Body of pancreas (tissue), 4 donors: Measurements from ENCODE around the gene GATAD2B. TPM values are rescaled to one million over a fixed set of nuclear protein-coding genes. Genes with fewer than 3 reads are reported as not detected.

ENCODE experiments used
- ATAC-seq: fragments of 150-250 bp; one replicate; pipeline ENCODE4 v1.9.1; 2016
- DNase-seq, 4 donors: peaks; one replicate each; pipeline ENCODE4 v3.0.0-alpha.2; 2019
- H3K27ac ChIP-seq, 4 donors: fragments of 200-600 bp; sonication (generic); 1 replicate in 3 of 4; 2 replicates in 1 of 4; pipeline versions ENCODE4 v1.5.1 to v1.6.1; 2016 to 2019; ENCODE audit warnings: mild to moderate bottlenecking in 1 of 4, mixed read lengths in 1 of 4, moderate library complexity in 1 of 4
- H3K27me3 ChIP-seq, 2 donors: fragments of 200-600 bp; sonication (generic); one replicate each; pipeline ENCODE4 v1.6.0; 2016; ENCODE audit warnings: mild to moderate bottlenecking in 1 of 2
- H3K36me3 ChIP-seq, 2 donors: fragments of 200-600 bp; sonication (generic); replicated peaks in 1 of 2; 2 replicates each; pipeline ENCODE4 v1.5.1; 2016; ENCODE audit warnings: low read depth in 2 of 2; ENCODE audit not compliant: insufficient read depth in 1 of 2
- H3K4me1 ChIP-seq: fragments of 200-600 bp; sonication (generic); one replicate; pipeline ENCODE4 v1.6.0; 2016
- H3K4me3 ChIP-seq, 2 donors: fragments of 200-600 bp; sonication (generic); 1 replicate in 1 of 2; 2 replicates in 1 of 2; pipeline ENCODE4 v1.5.1; 2016 to 2019
- H3K9me3 ChIP-seq, 3 donors: fragments of 200-600 bp; sonication (generic); 1 replicate in 2 of 3; 2 replicates in 1 of 3; pipeline ENCODE4 v1.5.1; 2016
- POLR2A ChIP-seq, 3 donors: fragments of 450-650 bp; IDR thresholded peaks; one replicate each; pipeline ENCODE4 v1.6.1; 2016; ENCODE audit warnings: antibody characterized with exemption in 3 of 3, mild to moderate bottlenecking in 2 of 3
- WGBS, 2 donors: methylation state at CpG; one replicate each; pipeline ENCODE4 v1.1.5; 2017; 5-methylcytosine and 5-hydroxymethylcytosine counted together
- intact Hi-C: fragments of 100-400 bp; cut with DNase I; formaldehyde crosslinking; loops from one replicate; pipeline ENCODE4 v1.15.1; 2023
- microRNA-seq, 2 donors: library from miRNA; unstranded; fragments of <30 nt; microRNA quantifications; one replicate each; pipeline ENCODE4, GENCODE V29; 2016; ENCODE audit warnings: borderline number of aligned reads in 2 of 2, borderline replicate concordance in 2 of 2
- small RNA-seq: library from RNA; depleted of rRNA; stranded (forward); fragments of <200 nt; gene quantifications from one replicate; pipeline ENCODE3, GENCODE V24; 2016
- total RNA-seq, 2 donors: library from RNA; depleted of rRNA; stranded (reverse); fragments of >200 nt; gene quantifications; one replicate each; pipeline ENCODE4 v1.1.0, GENCODE V29; 2016
- TF ChIP-seq, protein P1 (sequence below), 7 experiments: fragments of 450-650 bp in 4 of 7; fragments of 200-600 bp in 3 of 7; sonication (generic) in 3 of 7; IDR thresholded peaks; one replicate each; pipeline ENCODE4 v1.5.1; 2016 to 2019; ENCODE audit warnings: antibody characterized with exemption in 7 of 7

Gene GATAD2B
- total RNA-seq, 2 donors from 2014 or later, result 7.8 to 12.5 TPM

DNA sequence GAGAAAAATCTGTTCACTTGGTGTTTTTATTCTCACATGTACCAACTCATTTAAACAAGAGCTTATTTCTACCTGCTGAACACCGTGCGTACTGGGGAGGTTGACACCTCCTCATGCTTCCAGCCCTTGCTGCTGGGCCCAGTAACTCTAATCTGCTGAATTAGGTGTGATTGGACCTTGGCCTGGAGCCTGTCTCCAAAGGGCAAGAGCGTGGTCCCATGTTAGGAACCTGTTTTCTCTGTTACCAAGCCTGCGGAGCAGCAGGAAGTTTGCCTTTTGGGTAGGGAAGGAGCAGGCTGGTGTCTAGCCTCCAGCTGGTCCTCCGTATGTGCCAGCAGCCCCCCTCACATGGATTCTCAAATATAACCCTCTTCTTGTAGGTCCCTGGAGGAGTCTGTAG is 158.5 kb downstream of the GATAD2B start:
- no peak overlapping the region for H3K4me3 ChIP-seq
- DNase-seq, result no peak
- no peak for ATAC-seq
- H3K27me3 ChIP-seq, result no peaks in the 10 kb centered on the region
- no peaks in the 10 kb centered on the region for H3K9me3 ChIP-seq
- no peak for TF ChIP-seq POLR2A (IDR thresholded peaks at IDR 0.05)
- TF ChIP-seq, protein P1, sequence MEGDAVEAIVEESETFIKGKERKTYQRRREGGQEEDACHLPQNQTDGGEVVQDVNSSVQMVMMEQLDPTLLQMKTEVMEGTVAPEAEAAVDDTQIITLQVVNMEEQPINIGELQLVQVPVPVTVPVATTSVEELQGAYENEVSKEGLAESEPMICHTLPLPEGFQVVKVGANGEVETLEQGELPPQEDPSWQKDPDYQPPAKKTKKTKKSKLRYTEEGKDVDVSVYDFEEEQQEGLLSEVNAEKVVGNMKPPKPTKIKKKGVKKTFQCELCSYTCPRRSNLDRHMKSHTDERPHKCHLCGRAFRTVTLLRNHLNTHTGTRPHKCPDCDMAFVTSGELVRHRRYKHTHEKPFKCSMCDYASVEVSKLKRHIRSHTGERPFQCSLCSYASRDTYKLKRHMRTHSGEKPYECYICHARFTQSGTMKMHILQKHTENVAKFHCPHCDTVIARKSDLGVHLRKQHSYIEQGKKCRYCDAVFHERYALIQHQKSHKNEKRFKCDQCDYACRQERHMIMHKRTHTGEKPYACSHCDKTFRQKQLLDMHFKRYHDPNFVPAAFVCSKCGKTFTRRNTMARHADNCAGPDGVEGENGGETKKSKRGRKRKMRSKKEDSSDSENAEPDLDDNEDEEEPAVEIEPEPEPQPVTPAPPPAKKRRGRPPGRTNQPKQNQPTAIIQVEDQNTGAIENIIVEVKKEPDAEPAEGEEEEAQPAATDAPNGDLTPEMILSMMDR (IDR thresholded peaks at IDR 0.05), result no peak
- peak overlapping the region in 3 of 4 donors; percentile 36 to 66 (median 64) for H3K27ac ChIP-seq
- WGBS, 2 donors, result 83 to 87% methylated on average over 3 to 5 of the region's 5 CpGs
- intact Hi-C loops, result no loop called here
- H3K36me3 ChIP-seq, result peaks cover 0 to 5% of the 10 kb centered on the region in 2 donors
- H3K4me1 ChIP-seq, result peaks cover 25% of the 10 kb centered on the region

DNA sequence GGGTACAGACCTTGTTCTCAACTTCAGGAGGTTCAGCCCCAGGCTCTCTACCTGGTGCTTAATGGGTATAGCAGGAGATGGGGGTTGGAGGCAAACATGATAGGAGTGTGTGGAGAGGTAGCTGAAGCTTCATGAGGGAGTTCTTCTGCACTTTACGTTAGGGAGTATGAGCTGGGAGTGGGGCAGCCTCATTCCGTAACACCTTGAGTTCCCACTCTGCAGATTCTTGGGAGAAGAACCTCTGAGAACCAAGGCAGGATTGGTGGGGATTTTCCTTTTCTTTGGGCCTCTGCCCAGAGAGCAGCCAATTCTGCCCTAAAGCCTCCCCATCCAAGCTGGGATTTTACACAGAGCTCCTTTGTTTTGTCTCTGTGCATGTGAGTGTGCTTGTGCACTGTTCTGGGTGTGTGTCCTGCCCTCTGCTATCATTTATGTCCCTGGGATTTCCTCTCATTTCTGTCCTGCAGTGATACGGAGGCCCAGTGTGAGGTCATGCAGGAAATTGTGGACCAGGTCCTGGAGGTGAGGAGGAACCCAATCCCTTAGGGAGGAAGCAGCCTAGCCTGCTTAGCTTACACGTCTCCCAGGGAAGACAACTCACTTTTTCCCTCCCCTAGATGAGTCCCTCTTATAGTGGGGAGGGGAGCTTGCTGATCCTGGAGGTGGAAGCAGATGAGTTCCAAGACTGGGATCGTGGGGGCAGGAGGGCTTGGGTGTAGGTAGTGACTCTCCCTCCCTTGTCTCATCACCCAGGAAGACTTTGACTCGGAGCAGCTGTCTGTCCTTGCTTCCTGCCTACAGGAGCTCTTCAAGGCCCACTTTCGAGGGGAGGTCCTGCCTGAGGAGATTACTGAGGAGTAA is 159.2 kb downstream of the GATAD2B start:
- Histone ChIP-seq H3K27me3 (no peaks in the 10 kb centered on the region), H3K4me1 (peaks cover 18% of the 10 kb centered on the region), H3K27ac (peak overlapping the region in 3 of 4 donors; percentile 36 to 66 (median 64)), H3K36me3 (peaks cover 0 to 5% of the 10 kb centered on the region in 2 donors), H3K4me3 (no peak overlapping the region), H3K9me3 (no peaks in the 10 kb centered on the region)
- no peak for DNase-seq
- TF ChIP-seq, protein P1 (IDR thresholded peaks at IDR 0.05), result no peak
- TF ChIP-seq POLR2A (IDR thresholded peaks at IDR 0.05), result no peak
- WGBS, 2 donors, result 74 to 90% methylated on average over 4 to 7 of the region's 7 CpGs
- intact Hi-C loops, result no loop called here
- peak; percentile 63 for ATAC-seq

GRCh38 chr1:153760440-153760839 is 162.3 kb downstream of the GATAD2B start:
- no peak overlapping the region for H3K4me3 ChIP-seq
- intact Hi-C loops, result no loop called here
- no peaks in the 10 kb centered on the region for H3K9me3 ChIP-seq
- DNase-seq (no peak), ATAC-seq (no peak)
- no peak overlapping the region for H3K27ac ChIP-seq
- peaks cover 0 to 17% of the 10 kb centered on the region in 2 donors for H3K36me3 ChIP-seq
- H3K4me1 ChIP-seq, result peaks cover 4% of the 10 kb centered on the region
- H3K27me3 ChIP-seq, result no peaks in the 10 kb centered on the region
- 94% methylated on average over 4 of the region's 4 CpGs for WGBS, 2 donors
- TF ChIP-seq, protein P1 (IDR thresholded peaks at IDR 0.05), result no peak
- TF ChIP-seq POLR2A (IDR thresholded peaks at IDR 0.05), result no peak

Small RNA genes within 50 kb of the gene (microRNA-seq; reads per million reads assigned to microRNA genes)
- gene MIR6737, result 0 reads per million in 2 donors

Small RNA genes within 50 kb of the gene (small RNA-seq; reads per million reads assigned to genes)
- gene AL831737.1, result not detected
- gene MIR6737, result not detected
- not detected for gene RF00019

Other genes with a start within 250 kb of the GATAD2B start
- 10 to 100 TPM; 11.7 to 16.5 TPM for gene NPR1, start 244.3 kb downstream of the GATAD2B start, total RNA-seq
- gene INTS3, start 194.9 kb downstream of the GATAD2B start, total RNA-seq, result 10 to 100 TPM; 25.4 to 33.3 TPM
- 10 to 100 TPM; 15.0 to 21.1 TPM for gene SLC27A3, start 147.6 kb downstream of the GATAD2B start, total RNA-seq
- gene DENND4B, start 23.7 kb upstream of the GATAD2B start, total RNA-seq, result 10 to 100 TPM; 33.2 to 54.7 TPM
- gene CRTC2, start 35.6 kb upstream of the GATAD2B start, total RNA-seq, result 10 to 100 TPM; 15.2 to 15.8 TPM
- 10 to 100 TPM; 30.7 to 35.5 TPM for gene SLC39A1, start 40.6 kb upstream of the GATAD2B start, total RNA-seq
- 10 to 100 TPM in 1 of 2 donors, under 1 TPM in 1; 0.66 to 14.0 TPM for gene CREB3L4, start 44.9 kb upstream of the GATAD2B start, total RNA-seq
- 100 to 1,000 TPM; 151 to 177 TPM for gene JTB, start 54.7 kb upstream of the GATAD2B start, total RNA-seq
- gene RAB13, start 63.4 kb upstream of the GATAD2B start, total RNA-seq, result 10 to 100 TPM; 16.2 to 29.6 TPM
- gene RPS27, start 67.8 kb upstream of the GATAD2B start, total RNA-seq, result 100 to 1,000 TPM; 538 to 734 TPM
- not detected for gene NUP210L, start 232.1 kb upstream of the GATAD2B start, total RNA-seq